Measurements from ENCODE around the gene SMOC1. TPM values are rescaled to one million over a fixed set of nuclear protein-coding genes. Genes with fewer than 3 reads are reported as not detected.

SMOC1 gene
- total and polyA plus RNA-seq, 2 of the 8 experiments (the other 6 are each of a cell fraction or from before 2014, with no cell fraction given), result 1.6 to 2.4 TPM

GRCh38 chr14:69933623-69934275, 54.5 kb downstream of the SMOC1 start:
- POLR2A ChIA-PET (ENCODE audit: partially characterized antibody), result no interaction called here
- H3K23ac ChIP-seq (ENCODE audit: insufficient read length), result no peak overlapping the region
- TF ChIP-seq EGR1 (IDR thresholded peaks at IDR 0.05; ENCODE audit: borderline replicate concordance, low read depth, low read length), result no peak
- TF ChIP-seq SAP30 (IDR thresholded peaks at IDR 0.05; ENCODE audit: insufficient read depth, insufficient replicate concordance, low read length), result no peak
- TF ChIP-seq SP1 (IDR thresholded peaks at IDR 0.05; ENCODE audit: low read depth, low read length), result no peak
- TF ChIP-seq ASH2L (IDR thresholded peaks at IDR 0.05; ENCODE audit: low read length), result no peak
- no peak for TF ChIP-seq HDAC2 (IDR thresholded peaks at IDR 0.05; ENCODE audit: borderline replicate concordance in 1 of 2, low read depth in 2 of 2, low read length in 2 of 2)
- DNase-seq (ENCODE audit: low read depth in 1 of 2, low spot score in 2 of 2) (no peak), FAIRE-seq (no peak)
- peaks cover 2% of the 10 kb centered on the region; the same call in 1 of the 2 replicates for H3K79me1 ChIP-seq (ENCODE audit: low read depth, low read length)
- no peak overlapping the region for H3K27ac ChIP-seq (ENCODE audit: low read depth, low read length)
- H4K5ac ChIP-seq (ENCODE audit: insufficient read length, low read depth, low read length), result no peak overlapping the region
- no peaks in the 10 kb centered on the region for H3K9me3 ChIP-seq (ENCODE audit: insufficient read depth in 2 of 2, low read depth in 1 of 2, low read length in 1 of 2)
- H3K4me2 ChIP-seq (ENCODE audit: insufficient read depth in 1 of 2, low read depth in 2 of 2, low read length in 2 of 2), result no peak overlapping the region
- H2AFZ ChIP-seq (ENCODE audit: low read length), result no peak overlapping the region
- H3K36me3 ChIP-seq (ENCODE audit: control insufficient read depth in 2 of 4, insufficient read depth in 4 of 4, low read length in 3 of 4), result no peaks in the 10 kb centered on the region
- H3K56ac ChIP-seq (replicated peaks; ENCODE audit: insufficient read length, low read depth, low read length), result no peak overlapping the region
- no peak overlapping the region for H2BK120ac ChIP-seq (replicated peaks; ENCODE audit: low read depth, low read length)
- no peak overlapping the region for H4K91ac ChIP-seq (replicated peaks; ENCODE audit: insufficient read length, low read length)
- H3K23me2 ChIP-seq (ENCODE audit: low read depth, low read length), result no peaks in the 10 kb centered on the region
- 88% methylated on average over 9 of the region's 9 CpGs; no CpG with 5 or more reads in 1 of the 2 experiments for WGBS, 2 experiments (ENCODE audit: extremely low coverage in 1 of 2, insufficient coverage in 1 of 2, insufficient read length in 1 of 2, insufficient replicate concordance in 2 of 2, low coverage in 1 of 2, low lambda C conversion rate in 2 of 2, missing lambda C conversion rate in 1 of 2)
- no peak overlapping the region for H4K8ac ChIP-seq (ENCODE audit: extremely low read depth, insufficient read depth, low read length)
- H3K27me3 ChIP-seq (replicated peaks in 1 of 4; ENCODE audit: control insufficient read depth in 3 of 4, extremely low read depth in 1 of 4, insufficient read depth in 3 of 4, low read length in 3 of 4), result no peaks in the 10 kb centered on the region
- no peak overlapping the region for H3K4me3 ChIP-seq (ENCODE audit: extremely low read depth in 1 of 4, insufficient read depth in 2 of 4, low read depth in 3 of 4, low read length in 4 of 4)
- H3K18ac ChIP-seq (ENCODE audit: extremely low read depth, low read length), result no peak overlapping the region
- H3K4ac ChIP-seq (replicated peaks; ENCODE audit: insufficient read length, low read depth, low read length), result no peak overlapping the region
- no peak overlapping the region for H3K14ac ChIP-seq (ENCODE audit: insufficient read length)
- H2BK12ac ChIP-seq (ENCODE audit: low read depth, low read length), result no peak overlapping the region
- no peak overlapping the region for H2BK15ac ChIP-seq (ENCODE audit: low read length)
- no peak overlapping the region; a peak in 1 of 7 replicates for H3K9ac ChIP-seq (replicated peaks in 1 of 4; ENCODE audit: extremely low read depth in 1 of 4, low read depth in 3 of 4, low read length in 3 of 4)
- H3K79me2 ChIP-seq (ENCODE audit: control insufficient read depth in 1 of 2, insufficient read depth in 2 of 2, low read length in 2 of 2), result no peaks in the 10 kb centered on the region
- no peaks in the 10 kb centered on the region for H4K20me1 ChIP-seq (replicated peaks in 1 of 2; ENCODE audit: control insufficient read depth in 1 of 2, insufficient read depth in 2 of 2, low read length in 2 of 2)
- no peak overlapping the region for H2AK5ac ChIP-seq (ENCODE audit: low read depth, low read length)
- peaks cover 0 to 7% (median 2%) of the 10 kb centered on the region in 4 experiments; a peak in 4 of 7 replicates for H3K4me1 ChIP-seq (replicated peaks in 1 of 4; ENCODE audit: control insufficient read depth in 3 of 4, insufficient read depth in 4 of 4, low read length in 3 of 4)
- CTCF ChIA-PET (ENCODE audit: partially characterized antibody), result interaction anchor here (0.8 to 2.1 kb wide), 2 partner anchors 15 to 37 kb away, joined by 4 to 5 read pairs; no protein-coding TSS in a partner anchor
- H2BK20ac ChIP-seq (ENCODE audit: low read length), result no peak overlapping the region
- no peak overlapping the region for H2BK5ac ChIP-seq (ENCODE audit: low read depth, low read length)

All from H1 (cell line).